Measurements from ENCODE around the gene NFRKB.
"Not testable (repeated sequence)": the region's sequence is repeated elsewhere in the genome, so short reads cannot be mapped to it uniquely, and the experiment has no call there.

The NFRKB gene

GRCh38 chr11:129852125-129852740, 43.1 kb downstream of the NFRKB start:
- TF ChIP-seq CTCF (IDR thresholded peaks at IDR 0.05; ENCODE audit: control extremely low read depth, extremely low read depth, low read depth, missing control alignments) = no peak
- POLR2A ChIA-PET = no interaction called here
- CTCF ChIA-PET = no interaction called here
- DNase-seq (ENCODE audit: extremely low spot score) = no peak

GRCh38 chr11:129849447-129850130, 45.8 kb downstream of the NFRKB start:
- ChIA-PET POLR2A (no interaction called here), CTCF (no interaction called here)
- TF ChIP-seq CTCF (IDR thresholded peaks at IDR 0.05; ENCODE audit: control extremely low read depth, extremely low read depth, low read depth, missing control alignments) = no peak
- peak; percentile 2 for DNase-seq (ENCODE audit: extremely low spot score)

- DNase-seq (ENCODE audit: extremely low spot score); POLR2A ChIA-PET; CTCF ChIA-PET: not testable (repeated sequence)
These were observed 48.0 kb downstream of the NFRKB start for GRCh38 chr11:129847361-129847760.

GRCh38 chr11:129846508-129847335, 48.7 kb downstream of the NFRKB start:
- ChIA-PET POLR2A (interaction anchor here (0.5 kb wide), 1 partner anchor 156 kb away, joined by 6 read pairs; the partner anchor contains the start of gene PRDM10), CTCF (no interaction called here)
- DNase-seq (ENCODE audit: extremely low spot score) = no peak
- TF ChIP-seq CTCF (IDR thresholded peaks at IDR 0.05; ENCODE audit: control extremely low read depth, extremely low read depth, low read depth, missing control alignments) = no peak
